Tibial artery (tissue), 4 donors: ENCODE measurements around the gene CD74.

Experiments
- DNase-seq, 2 donors: peaks; one replicate each; pipeline ENCODE4 v3.0.0-alpha.2; 2019
- H3K27ac ChIP-seq, 2 donors: fragments of 200-600 bp; sonication (generic) in 1 of 2; 1 replicate in 1 of 2; 2 replicates in 1 of 2; pipeline ENCODE4 v1.5.1; 2018 to 2019; ENCODE audit warnings: mild to moderate bottlenecking in 1 of 2
- H3K27me3 ChIP-seq, 2 donors: fragments of 200-600 bp; sonication (generic) in 1 of 2; one replicate each; pipeline versions ENCODE4 v1.5.1 to v1.6.0; 2016 to 2019
- H3K36me3 ChIP-seq, 3 donors: fragments of 200-600 bp; sonication (generic) in 2 of 3; one replicate each; pipeline ENCODE4 v1.5.1; 2016 to 2019; ENCODE audit warnings: mild to moderate bottlenecking in 2 of 3
- H3K4me1 ChIP-seq, 4 donors: fragments of 200-600 bp; sonication (generic) in 2 of 4; 1 replicate in 3 of 4; 2 replicates in 1 of 4; pipeline ENCODE4 v1.5.1; 2016 to 2019
- H3K4me3 ChIP-seq, 2 donors: fragments of 200-600 bp; sonication (generic) in 1 of 2; 1 replicate in 1 of 2; 2 replicates in 1 of 2; pipeline ENCODE4 v1.5.1; 2018 to 2019; ENCODE audit warnings: mild to moderate bottlenecking in 2 of 2
- H3K9me3 ChIP-seq, 3 donors: fragments of 200-600 bp; sonication (generic) in 1 of 3; one replicate each; pipeline ENCODE4 v1.5.1; 2016 to 2019
- CTCF ChIP-seq, 2 experiments: fragments of 200-600 bp in 1 of 2; fragments of 450-650 bp in 1 of 2; IDR thresholded peaks; one replicate each; pipeline ENCODE4 v1.5.1; 2017 to 2019; ENCODE audit warnings: antibody characterized with exemption in 2 of 2, mild to moderate bottlenecking in 1 of 2, moderate library complexity in 1 of 2
- intact Hi-C: fragments of 100-400 bp; cut with DNase I; formaldehyde crosslinking; loops from one replicate; pipeline ENCODE4 v1.15.0; 2023; ENCODE audit warnings: low total_unique reads

The CD74 gene

GRCh38 chr5:150446088-150446487 lies 33.4 kb upstream of the CD74 start:
- Histone ChIP-seq H3K9me3 (no peaks in the 10 kb centered on the region), H3K27me3 (no peaks in the 10 kb centered on the region), H3K27ac (no peak overlapping the region), H3K36me3 (peaks cover 48 to 68% (median 48%) of the 10 kb centered on the region in 3 donors), H3K4me3 (no peak overlapping the region), H3K4me1 (peaks cover 0 to 32% (median 14%) of the 10 kb centered on the region in 4 donors)
- DNase-seq: no peak
- TF ChIP-seq CTCF (IDR thresholded peaks at IDR 0.05): no peak
- intact Hi-C loops: no loop called here

GRCh38 chr5:150444770-150445169 lies 32.1 kb upstream of the CD74 start:
- no peaks in the 10 kb centered on the region for H3K27me3 ChIP-seq
- intact Hi-C loops: no loop called here
- no peaks in the 10 kb centered on the region for H3K9me3 ChIP-seq
- no peak for TF ChIP-seq CTCF (IDR thresholded peaks at IDR 0.05)
- no peak overlapping the region for H3K27ac ChIP-seq
- DNase-seq: no peak
- peaks cover 0 to 32% (median 14%) of the 10 kb centered on the region in 4 donors for H3K4me1 ChIP-seq
- no peak overlapping the region for H3K4me3 ChIP-seq
- peaks cover 48 to 70% (median 48%) of the 10 kb centered on the region in 3 donors for H3K36me3 ChIP-seq

GRCh38 chr5:150443242-150444075 lies 30.7 kb upstream of the CD74 start:
- Histone ChIP-seq H3K4me1 (peaks cover 0 to 28% (median 10%) of the 10 kb centered on the region in 4 donors), H3K27me3 (no peaks in the 10 kb centered on the region), H3K4me3 (no peak overlapping the region), H3K36me3 (peaks cover 48 to 70% (median 48%) of the 10 kb centered on the region in 3 donors), H3K9me3 (no peaks in the 10 kb centered on the region), H3K27ac (no peak overlapping the region)
- intact Hi-C loops: no loop called here
- TF ChIP-seq CTCF (IDR thresholded peaks at IDR 0.05): no peak
- DNase-seq: no peak

- H3K27me3 ChIP-seq: no peaks in the 10 kb centered on the region
- no peak overlapping the region for H3K27ac ChIP-seq
- TF ChIP-seq CTCF (IDR thresholded peaks at IDR 0.05): no peak
- intact Hi-C loops: no loop called here
- H3K36me3 ChIP-seq: peaks cover 46 to 68% (median 48%) of the 10 kb centered on the region in 3 donors
- DNase-seq: no peak
- peaks cover 0 to 20% (median 3%) of the 10 kb centered on the region in 4 donors for H3K4me1 ChIP-seq
- H3K4me3 ChIP-seq: no peak overlapping the region
- H3K9me3 ChIP-seq: no peaks in the 10 kb centered on the region
These were observed 30.0 kb upstream of the CD74 start for GRCh38 chr5:150442699-150443080.

GRCh38 chr5:150441813-150442698 lies 29.3 kb upstream of the CD74 start:
- no peak overlapping the region for H3K4me3 ChIP-seq
- H3K27ac ChIP-seq: no peak overlapping the region
- peaks cover 0 to 19% (median under 1%) of the 10 kb centered on the region in 4 donors for H3K4me1 ChIP-seq
- no peak for DNase-seq
- no peak for TF ChIP-seq CTCF (IDR thresholded peaks at IDR 0.05)
- intact Hi-C loops: no loop called here
- no peaks in the 10 kb centered on the region for H3K9me3 ChIP-seq
- H3K27me3 ChIP-seq: no peaks in the 10 kb centered on the region
- H3K36me3 ChIP-seq: peaks cover 40 to 62% (median 41%) of the 10 kb centered on the region in 3 donors
